SH-SY5Y (cell line): ENCODE data around the gene ARG2.

ENCODE experiments used
- GATA2 ChIP-seq: IDR thresholded peaks from 2 replicates; pipeline ENCODE4 v1.6.1; 2011; ENCODE audit warnings: mild to moderate bottlenecking, low read depth, low read length
- GATA3 ChIP-seq: IDR thresholded peaks from 2 replicates; pipeline ENCODE4 v1.6.1; 2011; ENCODE audit warnings: low read depth, mild to moderate bottlenecking, low read length, moderate library complexity

DNA sequence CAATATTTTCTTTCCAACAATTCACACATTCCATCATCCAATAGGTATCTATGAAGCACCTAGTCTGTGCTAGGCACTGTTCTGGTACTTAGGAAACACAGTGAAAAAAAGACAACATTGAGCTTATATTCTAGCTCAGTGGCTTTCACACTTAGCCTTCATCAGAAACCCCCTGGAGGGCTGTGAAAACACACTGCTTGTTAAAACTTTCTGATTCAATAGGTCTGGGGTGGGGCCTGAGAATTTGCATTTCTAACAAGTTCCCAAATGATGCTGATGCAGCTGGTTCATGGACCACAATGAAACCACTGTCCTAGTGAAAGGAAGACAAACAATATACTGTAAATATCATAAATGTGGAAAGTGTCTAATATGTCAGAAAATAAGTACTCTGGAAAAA is 48.8 kb downstream of the ARG2 start:
- TF ChIP-seq GATA2 (no peak), GATA3 (no peak)
